ENCODE data around the gene EGLN2. TPM values are rescaled to one million over a fixed set of nuclear protein-coding genes. Genes with fewer than 3 reads are reported as not detected.
"Not testable (repeated sequence)": the region's sequence is repeated elsewhere in the genome, so short reads cannot be mapped to it uniquely, and the experiment has no call there.

Gene EGLN2
- total and polyA plus RNA-seq, 4 donors: 130 to 157 (median 132) TPM

DNA sequence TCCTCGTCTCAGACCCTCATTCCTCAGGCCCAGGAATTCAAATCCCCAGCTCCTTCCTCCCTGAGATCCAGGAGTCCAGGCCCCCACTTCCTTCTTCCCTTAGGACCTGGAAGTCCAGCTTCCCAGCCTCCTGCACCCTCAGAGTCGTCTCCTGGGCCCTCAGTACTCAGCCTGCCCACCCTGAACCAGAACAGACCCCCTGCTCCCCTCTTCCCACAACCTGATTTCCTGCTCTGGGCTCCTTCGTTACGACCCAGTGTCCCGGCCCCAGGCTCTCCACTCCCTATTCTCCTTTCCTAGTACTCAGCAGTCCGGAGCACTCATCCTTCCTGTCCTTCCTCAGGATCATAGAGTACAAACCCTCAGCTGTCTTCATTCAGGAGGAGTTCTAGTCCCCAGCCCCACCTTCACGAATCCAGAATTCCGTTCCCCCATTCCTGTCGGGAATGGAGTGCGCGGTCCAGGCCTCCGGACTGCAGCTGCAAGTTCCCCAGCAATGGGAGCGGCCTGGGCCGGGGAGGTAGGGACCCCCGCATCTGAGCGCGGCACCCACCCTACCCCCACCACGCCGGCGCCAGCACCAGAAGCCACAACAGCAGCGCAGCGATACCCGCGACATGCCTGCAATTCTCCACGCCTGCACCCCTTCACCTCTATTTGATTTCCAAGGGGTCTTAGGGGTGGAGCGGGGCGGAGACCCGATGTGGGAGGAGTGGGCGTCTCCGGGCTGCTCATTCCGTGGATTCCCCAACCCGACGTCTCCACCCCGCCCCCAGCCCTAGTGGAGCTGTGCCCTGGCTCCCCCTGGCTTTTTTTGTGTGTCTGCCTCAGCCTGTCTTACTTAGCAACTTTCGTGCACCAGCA, 12.7 kb downstream of the EGLN2 start:
- Histone ChIP-seq H3K27ac (ENCODE audit: low read depth in 1 of 2, low read length in 1 of 2) (peak overlapping the region; percentile 39 to 78), H3K9me3 (ENCODE audit: control insufficient read depth in 4 of 4, insufficient read depth in 3 of 4, low read length in 3 of 4) (no peaks in the 10 kb centered on the region), H3K27me3 (ENCODE audit: control insufficient read depth in 3 of 3, insufficient read depth in 3 of 3, low read length in 2 of 3) (no peaks in the 10 kb centered on the region), H3K36me3 (ENCODE audit: control insufficient read depth in 4 of 4, insufficient read depth in 4 of 4, low read length in 4 of 4) (peaks cover 0 to 25% (median 18%) of the 10 kb centered on the region in 4 donors), H3K4me3 (no peak overlapping the region), H3K4me1 (ENCODE audit: control insufficient read depth in 5 of 5, insufficient read depth in 5 of 5, low read length in 5 of 5) (peaks cover 3 to 35% (median 14%) of the 10 kb centered on the region in 5 donors), H3K9ac (ENCODE audit: insufficient read depth in 1 of 2, low read length in 2 of 2) (peak overlapping the region in 1 of 2 donors; percentile 23)
- 14 to 31% methylated on average over 26 to 35 of the region's 35 CpGs for WGBS, 2 donors
- ATAC-seq (ENCODE audit: insufficient read depth, low FRiP score) (no peak), DNase-seq (peak; percentile 53 to 54 (median 54))
- TF ChIP-seq, protein P1, sequence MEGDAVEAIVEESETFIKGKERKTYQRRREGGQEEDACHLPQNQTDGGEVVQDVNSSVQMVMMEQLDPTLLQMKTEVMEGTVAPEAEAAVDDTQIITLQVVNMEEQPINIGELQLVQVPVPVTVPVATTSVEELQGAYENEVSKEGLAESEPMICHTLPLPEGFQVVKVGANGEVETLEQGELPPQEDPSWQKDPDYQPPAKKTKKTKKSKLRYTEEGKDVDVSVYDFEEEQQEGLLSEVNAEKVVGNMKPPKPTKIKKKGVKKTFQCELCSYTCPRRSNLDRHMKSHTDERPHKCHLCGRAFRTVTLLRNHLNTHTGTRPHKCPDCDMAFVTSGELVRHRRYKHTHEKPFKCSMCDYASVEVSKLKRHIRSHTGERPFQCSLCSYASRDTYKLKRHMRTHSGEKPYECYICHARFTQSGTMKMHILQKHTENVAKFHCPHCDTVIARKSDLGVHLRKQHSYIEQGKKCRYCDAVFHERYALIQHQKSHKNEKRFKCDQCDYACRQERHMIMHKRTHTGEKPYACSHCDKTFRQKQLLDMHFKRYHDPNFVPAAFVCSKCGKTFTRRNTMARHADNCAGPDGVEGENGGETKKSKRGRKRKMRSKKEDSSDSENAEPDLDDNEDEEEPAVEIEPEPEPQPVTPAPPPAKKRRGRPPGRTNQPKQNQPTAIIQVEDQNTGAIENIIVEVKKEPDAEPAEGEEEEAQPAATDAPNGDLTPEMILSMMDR (IDR thresholded peaks at IDR 0.05; ENCODE audit: control extremely low read depth, extremely low read depth): no peak

DNA sequence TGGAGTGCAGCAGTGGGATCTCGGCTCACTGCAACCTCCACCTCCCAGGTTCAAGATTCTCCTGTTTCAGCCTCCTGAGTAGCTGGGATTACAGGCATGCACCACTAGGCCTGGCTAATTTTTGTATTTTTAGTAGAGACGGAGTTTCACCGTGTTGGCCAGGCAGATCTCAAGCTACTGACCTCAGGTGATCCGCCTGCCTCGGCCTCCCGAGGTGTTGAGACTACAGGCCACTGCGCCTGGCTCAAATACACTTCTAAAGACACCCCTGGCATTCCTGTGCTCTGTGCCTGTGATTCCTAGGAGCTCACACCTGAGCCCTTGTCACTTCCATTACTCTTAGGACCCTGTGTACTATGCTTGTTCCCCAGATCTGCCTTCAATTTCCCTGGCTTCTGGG, 13.6 kb downstream of the EGLN2 start:
- H3K9me3 ChIP-seq (ENCODE audit: control insufficient read depth in 4 of 4, insufficient read depth in 3 of 4, low read length in 3 of 4); DNase-seq; H3K4me3 ChIP-seq; ATAC-seq (ENCODE audit: insufficient read depth, low FRiP score); H3K9ac ChIP-seq (ENCODE audit: insufficient read depth in 1 of 2, low read length in 2 of 2); H3K27me3 ChIP-seq (ENCODE audit: control insufficient read depth in 3 of 3, insufficient read depth in 3 of 3, low read length in 2 of 3); H3K27ac ChIP-seq (ENCODE audit: low read depth in 1 of 2, low read length in 1 of 2): not testable (repeated sequence)
- Histone ChIP-seq H3K4me1 (ENCODE audit: control insufficient read depth in 5 of 5, insufficient read depth in 5 of 5, low read length in 5 of 5) (peaks cover 3 to 31% (median 14%) of the 10 kb centered on the region in 5 donors), H3K36me3 (ENCODE audit: control insufficient read depth in 4 of 4, insufficient read depth in 4 of 4, low read length in 4 of 4) (peaks cover 0 to 18% (median 13%) of the 10 kb centered on the region in 4 donors)
- 78 to 79% methylated on average over 7 of the region's 7 CpGs for WGBS, 2 donors

DNA sequence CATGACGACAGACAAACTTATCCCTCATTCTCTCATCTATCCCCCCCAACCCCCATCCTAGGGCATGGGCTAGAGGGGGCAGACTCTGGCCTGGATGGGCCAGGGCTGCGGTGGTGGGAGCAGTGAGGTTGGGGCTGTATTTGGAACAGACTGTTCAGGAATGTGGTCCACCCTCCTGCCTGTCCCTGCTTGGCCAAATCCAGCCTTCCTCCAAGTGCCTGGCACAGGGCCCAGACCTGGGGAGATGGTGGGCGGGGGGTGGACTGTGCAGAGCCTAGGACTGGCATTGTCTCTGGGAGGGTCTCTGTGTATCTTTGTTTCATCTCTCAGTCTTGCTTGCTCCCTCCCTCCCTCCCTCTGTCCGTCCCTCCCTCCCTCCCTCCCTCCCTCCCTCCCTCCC, 14.2 kb downstream of the EGLN2 start:
- no peak for ATAC-seq (ENCODE audit: insufficient read depth, low FRiP score)
- no peak overlapping the region for H3K27ac ChIP-seq (ENCODE audit: low read depth in 1 of 2, low read length in 1 of 2)
- WGBS, 2 donors: 27 to 69% methylated on average over 3 to 4 of the region's 4 CpGs

DNA sequence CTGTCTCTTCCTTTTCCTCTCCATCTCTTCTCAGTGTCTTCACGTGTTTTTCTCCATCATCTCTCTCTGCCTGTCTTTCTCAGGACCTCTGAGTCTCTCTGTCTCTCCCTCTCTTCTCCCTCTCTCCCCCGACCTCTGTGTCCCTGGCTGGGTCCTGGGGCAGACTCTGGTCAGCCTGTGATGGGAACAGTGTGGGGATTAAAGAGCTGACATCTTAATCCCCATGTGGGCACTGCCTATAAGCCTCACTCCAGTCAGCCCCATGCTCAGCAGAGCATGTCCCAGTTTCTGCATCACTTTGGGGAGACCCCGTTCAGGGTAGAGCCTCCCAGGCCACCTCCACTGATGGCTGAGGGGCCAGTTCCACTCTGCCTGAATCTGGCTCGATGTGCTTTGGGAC, 16.2 kb downstream of the EGLN2 start:
- Histone ChIP-seq H3K9me3 (ENCODE audit: control insufficient read depth in 4 of 4, insufficient read depth in 3 of 4, low read length in 3 of 4) (no peaks in the 10 kb centered on the region), H3K4me3 (no peak overlapping the region), H3K27me3 (ENCODE audit: control insufficient read depth in 3 of 3, insufficient read depth in 3 of 3, low read length in 2 of 3) (no peaks in the 10 kb centered on the region), H3K4me1 (ENCODE audit: control insufficient read depth in 5 of 5, insufficient read depth in 5 of 5, low read length in 5 of 5) (peaks cover under 1 to 30% (median 14%) of the 10 kb centered on the region in 5 donors), H3K9ac (ENCODE audit: insufficient read depth in 1 of 2, low read length in 2 of 2) (no peak overlapping the region), H3K36me3 (ENCODE audit: control insufficient read depth in 4 of 4, insufficient read depth in 4 of 4, low read length in 4 of 4) (no peaks in the 10 kb centered on the region), H3K27ac (ENCODE audit: low read depth in 1 of 2, low read length in 1 of 2) (no peak overlapping the region)
- DNase-seq (no peak), ATAC-seq (ENCODE audit: insufficient read depth, low FRiP score) (no peak)
- WGBS, 2 donors: 80 to 90% methylated on average over 4 of the region's 4 CpGs
- TF ChIP-seq, protein P1 (IDR thresholded peaks at IDR 0.05; ENCODE audit: control extremely low read depth, extremely low read depth): no peak

More for the DNA sequence above, 14.2 kb downstream of the EGLN2 start:
- Histone ChIP-seq H3K9ac (ENCODE audit: insufficient read depth in 1 of 2, low read length in 2 of 2) (no peak overlapping the region), H3K9me3 (ENCODE audit: control insufficient read depth in 4 of 4, insufficient read depth in 3 of 4, low read length in 3 of 4) (no peaks in the 10 kb centered on the region), H3K36me3 (ENCODE audit: control insufficient read depth in 4 of 4, insufficient read depth in 4 of 4, low read length in 4 of 4) (peaks cover 0 to 11% (median 10%) of the 10 kb centered on the region in 4 donors), H3K4me3 (no peak overlapping the region), H3K4me1 (ENCODE audit: control insufficient read depth in 5 of 5, insufficient read depth in 5 of 5, low read length in 5 of 5) (peaks cover 3 to 31% (median 14%) of the 10 kb centered on the region in 5 donors), H3K27me3 (ENCODE audit: control insufficient read depth in 3 of 3, insufficient read depth in 3 of 3, low read length in 2 of 3) (no peaks in the 10 kb centered on the region)
- TF ChIP-seq, protein P1 (IDR thresholded peaks at IDR 0.05; ENCODE audit: control extremely low read depth, extremely low read depth): no peak
- DNase-seq: peak; percentile 67 to 77 (median 70)

DNA sequence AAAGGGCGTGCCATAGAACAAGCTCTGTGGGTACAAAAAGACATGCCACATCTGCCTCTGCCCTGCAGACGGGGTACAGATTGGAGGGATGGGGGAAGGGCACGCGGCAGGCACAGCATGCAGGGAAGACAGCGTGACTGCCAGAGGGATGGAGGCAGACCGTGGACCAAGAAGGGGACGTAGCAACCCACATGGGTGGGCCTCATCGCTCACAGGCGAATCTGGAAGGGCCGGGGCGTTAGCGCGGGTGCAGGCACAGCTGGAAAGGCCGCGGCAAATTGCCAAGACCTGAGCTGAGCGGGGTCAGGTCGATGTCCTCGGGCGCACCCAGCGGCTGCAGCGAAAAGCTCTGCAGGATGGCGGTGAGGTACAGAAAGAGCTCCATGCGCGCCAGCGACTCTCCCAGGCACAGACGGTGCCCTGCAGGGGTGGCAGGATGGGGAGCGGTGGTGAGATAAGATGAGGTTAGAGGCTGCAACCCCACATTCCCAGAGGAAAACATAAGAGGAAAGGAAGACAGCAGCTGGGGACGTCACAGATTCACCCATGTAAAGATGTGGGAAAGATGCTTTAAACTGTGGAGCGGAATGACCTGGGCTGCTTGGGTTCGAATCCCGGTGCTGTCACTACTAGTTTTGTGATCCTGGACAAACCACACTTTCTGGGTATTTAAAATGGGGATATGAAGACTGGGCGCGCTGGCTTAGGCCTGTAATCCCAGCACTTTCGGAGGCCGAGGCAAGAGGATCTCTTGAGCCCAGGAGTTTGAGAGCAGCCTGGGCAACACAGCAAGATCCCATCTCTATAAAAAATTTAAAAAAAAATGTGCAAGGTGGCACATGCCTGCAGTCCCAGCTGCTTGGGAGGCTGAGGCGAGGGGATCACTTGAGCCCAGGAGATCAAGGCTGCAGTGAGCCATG, 19.7 kb downstream of the EGLN2 start:
- not testable (repeated sequence) for H3K27ac ChIP-seq (ENCODE audit: low read depth in 1 of 2, low read length in 1 of 2); H3K4me3 ChIP-seq; H3K4me1 ChIP-seq (ENCODE audit: control insufficient read depth in 5 of 5, insufficient read depth in 5 of 5, low read length in 5 of 5); H3K36me3 ChIP-seq (ENCODE audit: control insufficient read depth in 4 of 4, insufficient read depth in 4 of 4, low read length in 4 of 4); H3K9ac ChIP-seq (ENCODE audit: insufficient read depth in 1 of 2, low read length in 2 of 2); H3K27me3 ChIP-seq (ENCODE audit: control insufficient read depth in 3 of 3, insufficient read depth in 3 of 3, low read length in 2 of 3); H3K9me3 ChIP-seq (ENCODE audit: control insufficient read depth in 4 of 4, insufficient read depth in 3 of 4, low read length in 3 of 4)
- peak; percentile 71 to 80 (median 72) for DNase-seq
- WGBS, 2 donors: 23 to 34% methylated on average over 24 to 36 of the region's 36 CpGs
- peak; percentile 84 for ATAC-seq (ENCODE audit: insufficient read depth, low FRiP score)

Data from lung (tissue), 12 donors.